TTC549 (cell line): Measurements from ENCODE around the gene BCL6B.

Experiments used
- FAIRE-seq: peaks from 2 replicates; lab custom pipeline; 2012; peaks lifted over from hg19 to GRCh38; lab: Jason Lieb, UNC

BCL6B gene

DNA sequence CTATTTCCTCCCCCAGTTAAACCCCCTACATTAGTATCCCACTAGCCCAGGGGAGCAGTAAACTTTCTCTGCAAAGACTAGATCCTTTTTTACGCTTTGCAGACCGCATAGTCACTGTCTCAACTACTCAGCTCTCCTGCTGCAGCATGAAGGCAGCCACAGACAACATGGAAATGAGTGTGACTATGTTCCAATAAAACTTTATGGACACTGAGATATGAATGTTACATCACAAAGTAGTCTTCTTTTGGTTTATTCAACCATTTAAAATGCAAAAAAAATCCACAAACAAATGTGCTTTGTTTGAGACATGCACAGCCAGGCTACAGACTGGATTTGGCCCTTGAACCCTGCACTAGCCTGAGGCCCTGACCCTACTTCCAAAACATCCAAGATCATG lies 12.3 kb upstream of the BCL6B start:
- no peak for FAIRE-seq

DNA sequence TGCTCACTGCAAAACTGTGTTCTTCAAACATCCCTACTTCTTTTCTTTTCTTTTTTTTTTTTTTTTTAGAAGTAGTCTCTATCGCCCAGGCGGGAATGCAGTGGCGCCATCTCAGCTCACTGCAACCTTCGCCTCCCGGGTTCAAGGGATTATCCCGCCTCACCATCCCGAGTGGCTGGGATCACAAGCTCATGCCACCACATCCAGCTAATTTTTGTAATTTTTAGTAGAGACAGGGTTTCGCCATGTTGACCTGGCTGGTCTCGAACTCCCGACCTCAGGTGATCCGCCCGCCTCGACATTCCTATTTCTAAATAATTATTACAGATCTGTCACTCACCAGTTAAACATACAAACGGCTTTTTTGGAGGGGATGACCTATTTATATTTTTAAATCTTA lies 11.4 kb upstream of the BCL6B start:
- FAIRE-seq, result no peak

DNA sequence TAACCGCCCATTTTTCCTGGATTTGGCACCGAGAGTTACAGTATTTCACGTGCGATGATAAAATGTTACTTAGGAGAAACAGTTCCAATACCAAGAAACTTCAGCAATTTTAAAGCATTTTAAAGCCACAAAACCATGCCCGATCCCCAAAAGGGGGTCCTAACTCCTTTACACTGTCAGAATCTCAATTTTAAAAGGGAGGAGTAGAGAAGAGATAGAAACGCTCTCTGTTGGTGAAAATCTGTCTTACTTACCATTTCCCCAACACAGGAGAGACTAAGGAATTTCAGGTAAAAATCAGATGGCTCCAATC lies 11.0 kb upstream of the BCL6B start:
- FAIRE-seq, result no peak

- no peak for FAIRE-seq
Measured at GRCh38 chr17:7014261-7014994, 8.4 kb upstream of the BCL6B start.

DNA sequence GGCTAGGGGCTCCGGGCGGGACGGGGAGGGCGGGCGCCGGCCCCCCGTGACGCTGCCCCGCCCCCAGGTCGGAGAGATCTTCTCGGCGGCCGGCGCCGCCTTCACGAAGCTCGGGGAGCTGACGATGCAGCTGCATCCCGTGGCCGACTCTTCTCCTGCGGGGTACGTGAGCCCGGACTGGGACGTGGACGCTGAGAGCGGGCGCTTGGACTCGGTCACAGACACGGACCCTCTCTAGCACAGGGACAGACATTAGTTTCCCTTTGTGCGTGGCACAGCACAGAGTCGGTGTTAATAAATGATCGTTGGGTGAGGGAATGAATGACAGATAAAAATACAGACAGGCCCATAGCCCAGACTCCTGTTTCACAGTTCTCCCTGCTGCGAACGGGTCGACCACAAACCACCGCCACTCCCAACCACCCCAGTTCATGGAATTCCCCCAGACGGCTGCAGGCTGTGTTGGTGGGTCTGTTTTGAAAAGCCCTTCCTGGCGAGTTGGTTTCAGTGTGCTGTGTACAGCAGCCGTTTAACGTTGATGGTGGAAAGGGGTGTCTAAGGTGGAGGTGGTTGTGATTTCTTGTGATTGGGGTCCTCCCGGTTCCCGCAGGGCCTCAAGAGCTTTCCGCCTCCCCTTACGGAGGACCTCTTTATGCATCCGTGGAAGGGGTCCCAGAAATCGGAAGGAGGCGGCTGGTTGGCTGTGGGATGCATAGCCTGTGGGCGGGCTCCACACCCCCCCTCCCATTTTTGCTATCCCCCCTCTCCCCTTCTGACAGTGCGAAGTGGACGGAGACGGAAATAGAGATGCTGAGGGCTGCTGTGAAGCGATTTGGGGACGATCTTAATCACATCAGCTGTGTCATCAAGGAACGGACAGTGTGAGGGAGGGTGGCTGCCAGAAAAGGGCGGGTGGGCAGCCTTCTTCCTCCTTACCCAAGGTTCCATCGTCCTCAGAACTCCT lies 7.6 kb upstream of the BCL6B start:
- no peak for FAIRE-seq

DNA sequence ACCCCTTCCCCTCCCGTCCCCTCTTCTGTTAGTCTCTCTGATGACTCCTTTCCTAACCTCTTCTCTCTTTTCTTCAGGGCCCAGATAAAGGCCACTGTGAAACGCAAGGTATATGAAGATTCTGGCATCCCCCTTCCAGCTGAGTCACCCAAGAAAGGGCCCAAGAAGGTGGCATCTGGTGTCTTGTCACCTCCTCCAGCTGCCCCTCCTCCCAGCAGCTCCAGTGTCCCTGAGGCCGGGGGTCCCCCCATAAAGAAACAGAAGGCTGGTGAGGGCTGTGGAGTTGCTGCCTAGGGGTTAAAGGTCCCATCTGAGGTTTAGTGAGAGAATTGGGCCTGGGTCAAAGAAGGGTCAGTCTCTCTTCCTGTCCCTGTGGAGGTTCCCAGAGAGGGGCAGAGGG lies 6.4 kb upstream of the BCL6B start:
- no peak for FAIRE-seq

- no peak for FAIRE-seq
Measured at GRCh38 chr17:7016886-7017826, 5.7 kb upstream of the BCL6B start.

DNA sequence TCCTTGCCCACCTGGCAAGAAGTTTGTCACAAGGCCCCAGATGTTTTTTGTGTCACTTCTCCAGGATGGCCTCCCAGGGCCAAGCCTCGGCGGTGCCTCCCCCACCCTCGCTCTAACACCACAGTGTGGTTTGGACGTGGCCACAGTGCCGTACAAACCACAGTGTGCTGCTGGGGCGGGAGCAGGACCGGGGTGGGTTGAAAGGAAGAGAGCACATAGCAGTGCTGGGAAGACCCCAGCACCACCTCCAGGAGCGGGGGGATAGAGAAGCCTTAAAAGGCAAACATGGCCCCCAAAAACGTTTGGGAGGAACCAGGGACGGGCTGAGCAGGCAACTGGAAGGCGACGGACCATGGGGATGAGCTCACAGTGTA lies 5.0 kb upstream of the BCL6B start:
- FAIRE-seq, result no peak

GRCh38 chr17:7018331-7018964 lies 4.4 kb upstream of the BCL6B start:
- no peak for FAIRE-seq

DNA sequence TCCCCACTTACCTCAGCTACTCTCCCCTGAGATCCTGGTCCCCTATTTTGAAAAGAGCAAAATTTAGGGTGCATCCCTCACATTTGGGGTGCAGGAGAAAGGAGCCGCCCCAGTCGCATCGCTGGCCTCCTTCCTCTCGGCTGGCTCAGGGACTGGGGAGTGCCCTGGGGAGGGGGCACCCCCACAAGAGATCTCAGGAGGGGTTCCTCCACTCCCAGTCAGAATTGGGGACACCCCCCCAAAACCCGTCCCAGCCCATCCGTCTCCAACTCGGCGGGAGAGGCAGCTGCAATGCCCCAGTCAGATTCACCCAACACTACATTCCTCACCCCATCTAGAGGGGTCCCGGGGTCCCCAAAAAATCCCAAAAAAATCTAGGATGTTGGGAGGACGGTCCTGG lies 3.5 kb upstream of the BCL6B start:
- no peak for FAIRE-seq

DNA sequence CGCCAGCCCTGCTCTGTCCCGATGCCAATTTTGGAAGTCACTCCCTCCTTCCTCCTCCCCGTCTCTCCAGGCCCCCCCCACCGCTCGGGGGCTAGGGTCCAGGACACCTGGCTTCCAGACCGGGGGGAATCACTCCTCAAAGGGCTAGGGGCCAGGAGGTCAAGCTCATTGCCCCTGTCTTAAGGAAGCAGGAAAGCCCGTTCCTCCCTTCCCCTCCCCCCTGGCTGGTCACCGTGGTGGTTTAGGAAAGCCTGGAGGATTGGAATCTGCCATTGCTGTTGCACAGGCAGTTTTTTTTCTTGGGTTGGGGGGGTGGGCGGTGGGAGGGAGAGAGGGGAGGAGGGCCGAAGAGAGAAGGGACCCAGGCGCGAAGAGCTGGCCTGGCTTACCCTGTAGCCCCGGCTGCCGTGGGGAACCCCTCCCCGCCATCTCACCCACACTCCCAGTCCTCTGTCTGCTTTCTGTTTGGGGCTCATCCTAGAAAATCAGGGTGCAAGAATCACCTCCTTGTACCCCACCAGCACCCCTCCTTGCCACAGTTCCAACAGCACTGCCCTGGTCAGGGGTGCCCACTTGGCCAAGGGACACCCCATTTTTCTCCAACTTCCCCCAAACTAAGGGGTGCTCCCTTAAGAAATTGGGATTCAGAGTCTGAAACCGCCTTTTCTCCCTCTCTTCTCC lies 2.9 kb upstream of the BCL6B start:
- FAIRE-seq, result no peak

GRCh38 chr17:7020894-7021664 lies 1.8 kb upstream of the BCL6B start:
- FAIRE-seq, result no peak

DNA sequence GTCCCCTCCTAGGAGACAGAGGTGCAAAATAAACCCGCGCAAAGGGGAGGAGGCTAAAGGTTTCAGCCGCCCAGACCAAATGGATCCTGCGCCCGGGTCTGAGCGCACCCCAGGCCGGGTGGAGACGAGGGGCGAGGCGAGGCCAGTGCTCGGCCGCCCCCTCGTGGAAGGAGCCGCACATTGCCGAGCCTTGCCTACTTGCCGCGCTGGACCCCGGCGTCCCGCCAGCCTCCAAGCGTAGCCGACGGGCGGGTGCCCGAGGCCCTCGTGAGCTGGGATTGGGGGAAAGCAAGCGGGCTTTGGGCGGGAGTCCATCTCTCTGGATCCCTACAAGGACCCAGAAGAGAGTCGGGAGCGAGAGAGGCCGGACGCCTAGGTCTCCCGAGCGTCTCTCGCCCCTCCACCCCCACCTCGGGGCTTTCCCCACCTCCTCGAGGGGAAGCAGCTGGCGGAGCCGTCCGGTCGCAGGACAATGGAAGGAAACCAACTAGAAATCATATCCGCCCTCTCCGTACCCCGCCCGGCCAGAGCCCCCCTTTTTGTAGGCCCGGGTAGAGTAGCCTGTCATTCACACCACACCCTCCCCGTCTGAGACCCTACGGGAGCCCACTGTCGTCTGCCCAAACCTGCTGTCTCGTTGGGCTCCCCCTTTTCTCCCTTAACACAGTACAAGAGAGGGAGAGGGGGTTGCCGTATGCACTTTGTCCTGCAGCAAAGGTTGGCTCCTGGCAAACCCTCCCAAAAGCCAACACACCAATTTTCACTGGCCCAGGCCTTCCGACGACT lies 664 bp upstream of the BCL6B start:
- FAIRE-seq, result no peak

DNA sequence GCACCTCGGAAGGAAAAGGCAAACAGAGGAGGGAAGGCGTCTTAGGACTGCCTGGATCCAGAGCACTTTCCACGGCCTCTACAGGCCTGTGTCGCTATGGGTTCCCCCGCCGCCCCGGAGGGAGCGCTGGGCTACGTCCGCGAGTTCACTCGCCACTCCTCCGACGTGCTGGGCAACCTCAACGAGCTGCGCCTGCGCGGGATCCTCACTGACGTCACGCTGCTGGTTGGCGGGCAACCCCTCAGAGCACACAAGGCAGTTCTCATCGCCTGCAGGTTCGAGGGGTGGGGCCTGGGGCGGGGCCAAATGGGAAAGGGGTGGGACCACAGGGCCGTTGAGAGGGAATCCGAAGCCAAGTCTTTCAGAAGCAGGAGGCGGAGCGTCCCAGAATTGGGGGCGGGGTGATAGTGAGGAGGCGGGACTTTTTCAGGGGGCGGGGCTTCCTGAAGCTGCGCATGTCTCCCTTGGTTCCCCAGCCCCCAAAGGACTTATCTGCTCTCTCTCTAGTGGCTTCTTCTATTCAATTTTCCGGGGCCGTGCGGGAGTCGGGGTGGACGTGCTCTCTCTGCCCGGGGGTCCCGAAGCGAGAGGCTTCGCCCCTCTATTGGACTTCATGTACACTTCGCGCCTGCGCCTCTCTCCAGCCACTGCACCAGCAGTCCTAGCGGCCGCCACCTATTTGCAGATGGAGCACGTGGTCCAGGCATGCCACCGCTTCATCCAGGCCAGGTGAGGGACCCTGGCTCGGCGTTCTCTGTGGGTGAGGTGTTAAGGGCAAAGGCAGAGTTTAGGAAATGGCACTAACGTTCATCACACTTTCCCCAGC lies 939 bp downstream of the BCL6B start:
- no peak for FAIRE-seq

- no peak for FAIRE-seq
Measured at GRCh38 chr17:7024402-7024785, 1.5 kb downstream of the BCL6B start.

DNA sequence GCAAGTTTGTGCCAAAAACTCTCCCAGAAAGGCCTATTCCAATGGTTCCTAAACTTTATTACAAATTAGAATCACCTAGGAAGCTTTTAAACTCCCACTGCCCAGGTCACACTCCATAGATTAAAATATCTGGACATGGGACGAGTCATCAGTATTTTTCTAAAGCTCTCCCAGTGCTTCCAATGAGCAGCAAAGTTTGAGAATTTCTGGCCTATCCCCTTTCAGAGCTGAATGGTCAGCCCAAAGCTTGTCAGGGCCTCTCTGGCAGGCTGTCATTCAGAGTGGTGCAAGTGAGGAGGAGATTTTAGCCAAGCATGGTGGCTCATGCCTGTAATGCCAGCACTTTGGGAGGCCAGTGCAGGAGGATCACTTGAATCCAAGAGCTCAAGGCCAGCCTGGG lies 2.4 kb downstream of the BCL6B start:
- no peak for FAIRE-seq

DNA sequence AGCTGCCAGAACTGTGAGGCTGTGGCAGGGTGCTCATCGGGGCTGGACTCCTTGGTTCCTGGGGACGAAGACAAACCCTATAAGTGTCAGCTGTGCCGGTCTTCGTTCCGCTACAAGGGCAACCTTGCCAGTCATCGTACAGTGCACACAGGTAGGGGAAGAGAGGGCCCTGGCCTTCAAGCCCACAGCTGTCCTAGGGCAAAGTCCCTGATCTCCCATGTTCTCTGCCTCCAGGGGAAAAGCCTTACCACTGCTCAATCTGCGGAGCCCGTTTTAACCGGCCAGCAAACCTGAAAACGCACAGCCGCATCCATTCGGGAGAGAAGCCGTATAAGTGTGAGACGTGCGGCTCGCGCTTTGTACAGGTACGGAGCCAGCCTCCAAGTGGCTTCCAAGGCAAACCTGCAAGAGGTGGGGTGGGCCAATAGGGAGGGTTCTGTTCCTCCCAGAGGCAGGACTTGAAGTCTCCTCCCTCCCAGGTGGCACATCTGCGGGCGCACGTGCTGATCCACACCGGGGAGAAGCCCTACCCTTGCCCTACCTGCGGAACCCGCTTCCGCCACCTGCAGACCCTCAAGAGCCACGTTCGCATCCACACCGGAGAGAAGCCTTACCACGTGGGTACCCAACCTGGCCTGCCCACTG lies 3.7 kb downstream of the BCL6B start:
- no peak for FAIRE-seq

DNA sequence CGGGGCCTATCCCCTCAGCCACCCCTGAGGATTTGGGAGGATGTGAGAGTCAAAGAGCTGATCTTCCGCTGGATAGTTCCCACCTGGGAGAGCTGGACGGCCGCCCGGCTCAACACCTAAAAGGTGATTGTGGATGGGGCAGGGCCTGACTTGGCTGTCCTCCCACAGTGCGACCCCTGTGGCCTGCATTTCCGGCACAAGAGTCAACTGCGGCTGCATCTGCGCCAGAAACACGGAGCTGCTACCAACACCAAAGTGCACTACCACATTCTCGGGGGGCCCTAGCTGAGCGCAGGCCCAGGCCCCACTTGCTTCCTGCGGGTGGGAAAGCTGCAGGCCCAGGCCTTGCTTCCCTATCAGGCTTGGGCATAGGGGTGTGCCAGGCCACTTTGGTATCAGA lies 4.5 kb downstream of the BCL6B start:
- no peak for FAIRE-seq

DNA sequence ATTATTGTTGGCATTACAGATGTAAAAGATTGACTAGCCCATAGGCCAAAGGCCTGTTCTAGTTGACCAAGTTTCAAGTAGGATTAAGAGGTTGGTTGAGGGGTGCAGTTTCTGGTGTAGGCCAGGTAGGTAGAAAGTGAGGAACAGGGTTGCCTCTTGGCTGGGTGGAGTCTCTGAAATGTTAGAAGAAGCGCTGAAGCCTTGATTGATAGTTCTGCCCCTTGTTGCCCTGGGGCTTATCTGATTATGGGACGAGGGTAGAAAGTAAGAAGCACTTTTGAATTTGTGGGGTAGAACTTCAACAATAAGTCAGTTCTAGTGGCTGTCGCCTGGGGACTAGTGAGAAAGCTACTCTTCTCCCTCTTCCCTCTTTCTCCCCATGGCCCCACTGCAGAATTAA lies 6.2 kb downstream of the BCL6B start:
- FAIRE-seq, result no peak
